ENCODE data around the gene PCTP. TPM values are rescaled to one million over a fixed set of nuclear protein-coding genes. Genes with fewer than 3 reads are reported as not detected.

Gene PCTP
- total and polyA plus RNA-seq, 9 of the 15 experiments (the other 6 are each of a cell fraction or from before 2014, with no cell fraction given): 10.9 to 62.3 (median 41.2) TPM

DNA sequence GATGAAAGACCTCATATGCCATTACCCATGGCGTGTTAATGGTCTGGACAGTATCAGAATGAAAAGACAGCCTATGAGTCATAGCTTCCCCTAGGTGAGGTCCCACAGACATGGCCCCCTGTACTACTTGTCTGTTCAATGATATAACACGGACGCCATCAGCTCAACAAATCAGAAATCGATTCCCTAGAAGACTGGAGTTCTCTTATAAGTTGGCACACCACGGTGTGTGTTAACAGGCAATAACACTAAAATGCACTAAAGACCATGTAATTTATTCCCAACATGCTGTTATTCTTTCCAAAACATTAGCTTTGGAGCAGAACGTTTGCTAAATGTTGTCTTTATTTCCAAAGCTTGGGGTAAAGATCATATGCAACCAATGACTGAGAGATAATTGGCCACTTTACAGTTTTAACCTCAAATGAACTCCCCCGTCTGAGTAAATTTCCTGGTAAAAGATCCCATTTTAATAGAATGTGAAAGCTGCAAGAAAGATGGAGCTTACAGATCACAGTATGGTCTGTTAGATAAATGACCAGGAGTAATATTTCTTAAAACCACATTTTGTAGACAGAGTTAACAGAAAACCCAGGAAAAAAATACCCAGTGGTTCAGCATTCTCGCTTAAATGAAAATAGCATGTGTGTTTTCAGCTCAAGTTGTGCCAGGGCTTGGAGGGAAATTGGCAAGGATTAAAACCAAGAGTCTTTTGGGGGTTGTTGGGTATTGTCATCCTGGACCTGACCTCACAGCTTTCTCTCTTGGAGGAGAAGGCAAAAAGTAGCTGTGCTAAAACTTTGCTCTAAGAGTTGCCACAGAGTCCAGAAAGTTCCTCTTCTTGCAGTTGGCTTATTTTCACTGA, 65.9 kb downstream of the PCTP start (continued):
- TF ChIP-seq CHD4 (IDR thresholded peaks at IDR 0.05; ENCODE audit: insufficient read depth, insufficient replicate concordance, low read depth, low read length, poor library complexity, severe bottlenecking): no peak
- peak; percentile 66 for TF ChIP-seq JUN (IDR thresholded peaks at IDR 0.05; ENCODE audit: borderline replicate concordance, low read depth, low read length)
- TF ChIP-seq JUN (CRISPR knock-in tag; IDR thresholded peaks at IDR 0.05; ENCODE audit: borderline replicate concordance): no peak
- TF ChIP-seq, protein P1, sequence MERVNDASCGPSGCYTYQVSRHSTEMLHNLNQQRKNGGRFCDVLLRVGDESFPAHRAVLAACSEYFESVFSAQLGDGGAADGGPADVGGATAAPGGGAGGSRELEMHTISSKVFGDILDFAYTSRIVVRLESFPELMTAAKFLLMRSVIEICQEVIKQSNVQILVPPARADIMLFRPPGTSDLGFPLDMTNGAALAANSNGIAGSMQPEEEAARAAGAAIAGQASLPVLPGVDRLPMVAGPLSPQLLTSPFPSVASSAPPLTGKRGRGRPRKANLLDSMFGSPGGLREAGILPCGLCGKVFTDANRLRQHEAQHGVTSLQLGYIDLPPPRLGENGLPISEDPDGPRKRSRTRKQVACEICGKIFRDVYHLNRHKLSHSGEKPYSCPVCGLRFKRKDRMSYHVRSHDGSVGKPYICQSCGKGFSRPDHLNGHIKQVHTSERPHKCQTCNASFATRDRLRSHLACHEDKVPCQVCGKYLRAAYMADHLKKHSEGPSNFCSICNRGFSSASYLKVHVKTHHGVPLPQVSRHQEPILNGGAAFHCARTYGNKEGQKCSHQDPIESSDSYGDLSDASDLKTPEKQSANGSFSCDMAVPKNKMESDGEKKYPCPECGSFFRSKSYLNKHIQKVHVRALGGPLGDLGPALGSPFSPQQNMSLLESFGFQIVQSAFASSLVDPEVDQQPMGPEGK (CRISPR knock-in tag; IDR thresholded peaks at IDR 0.05; ENCODE audit: borderline replicate concordance): no peak
- TF ChIP-seq, protein P2, sequence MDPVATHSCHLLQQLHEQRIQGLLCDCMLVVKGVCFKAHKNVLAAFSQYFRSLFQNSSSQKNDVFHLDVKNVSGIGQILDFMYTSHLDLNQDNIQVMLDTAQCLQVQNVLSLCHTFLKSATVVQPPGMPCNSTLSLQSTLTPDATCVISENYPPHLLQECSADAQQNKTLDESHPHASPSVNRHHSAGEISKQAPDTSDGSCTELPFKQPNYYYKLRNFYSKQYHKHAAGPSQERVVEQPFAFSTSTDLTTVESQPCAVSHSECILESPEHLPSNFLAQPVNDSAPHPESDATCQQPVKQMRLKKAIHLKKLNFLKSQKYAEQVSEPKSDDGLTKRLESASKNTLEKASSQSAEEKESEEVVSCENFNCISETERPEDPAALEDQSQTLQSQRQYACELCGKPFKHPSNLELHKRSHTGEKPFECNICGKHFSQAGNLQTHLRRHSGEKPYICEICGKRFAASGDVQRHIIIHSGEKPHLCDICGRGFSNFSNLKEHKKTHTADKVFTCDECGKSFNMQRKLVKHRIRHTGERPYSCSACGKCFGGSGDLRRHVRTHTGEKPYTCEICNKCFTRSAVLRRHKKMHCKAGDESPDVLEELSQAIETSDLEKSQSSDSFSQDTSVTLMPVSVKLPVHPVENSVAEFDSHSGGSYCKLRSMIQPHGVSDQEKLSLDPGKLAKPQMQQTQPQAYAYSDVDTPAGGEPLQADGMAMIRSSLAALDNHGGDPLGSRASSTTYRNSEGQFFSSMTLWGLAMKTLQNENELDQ (CRISPR knock-in tag; IDR thresholded peaks at IDR 0.05; ENCODE audit: borderline replicate concordance): no peak
- TF ChIP-seq NR2C2 (CRISPR knock-in tag; IDR thresholded peaks at IDR 0.05): no peak
- peak; percentile 84 for TF ChIP-seq NR2C2 (tag; IDR thresholded peaks at IDR 0.05)
- TF ChIP-seq, protein P3, sequence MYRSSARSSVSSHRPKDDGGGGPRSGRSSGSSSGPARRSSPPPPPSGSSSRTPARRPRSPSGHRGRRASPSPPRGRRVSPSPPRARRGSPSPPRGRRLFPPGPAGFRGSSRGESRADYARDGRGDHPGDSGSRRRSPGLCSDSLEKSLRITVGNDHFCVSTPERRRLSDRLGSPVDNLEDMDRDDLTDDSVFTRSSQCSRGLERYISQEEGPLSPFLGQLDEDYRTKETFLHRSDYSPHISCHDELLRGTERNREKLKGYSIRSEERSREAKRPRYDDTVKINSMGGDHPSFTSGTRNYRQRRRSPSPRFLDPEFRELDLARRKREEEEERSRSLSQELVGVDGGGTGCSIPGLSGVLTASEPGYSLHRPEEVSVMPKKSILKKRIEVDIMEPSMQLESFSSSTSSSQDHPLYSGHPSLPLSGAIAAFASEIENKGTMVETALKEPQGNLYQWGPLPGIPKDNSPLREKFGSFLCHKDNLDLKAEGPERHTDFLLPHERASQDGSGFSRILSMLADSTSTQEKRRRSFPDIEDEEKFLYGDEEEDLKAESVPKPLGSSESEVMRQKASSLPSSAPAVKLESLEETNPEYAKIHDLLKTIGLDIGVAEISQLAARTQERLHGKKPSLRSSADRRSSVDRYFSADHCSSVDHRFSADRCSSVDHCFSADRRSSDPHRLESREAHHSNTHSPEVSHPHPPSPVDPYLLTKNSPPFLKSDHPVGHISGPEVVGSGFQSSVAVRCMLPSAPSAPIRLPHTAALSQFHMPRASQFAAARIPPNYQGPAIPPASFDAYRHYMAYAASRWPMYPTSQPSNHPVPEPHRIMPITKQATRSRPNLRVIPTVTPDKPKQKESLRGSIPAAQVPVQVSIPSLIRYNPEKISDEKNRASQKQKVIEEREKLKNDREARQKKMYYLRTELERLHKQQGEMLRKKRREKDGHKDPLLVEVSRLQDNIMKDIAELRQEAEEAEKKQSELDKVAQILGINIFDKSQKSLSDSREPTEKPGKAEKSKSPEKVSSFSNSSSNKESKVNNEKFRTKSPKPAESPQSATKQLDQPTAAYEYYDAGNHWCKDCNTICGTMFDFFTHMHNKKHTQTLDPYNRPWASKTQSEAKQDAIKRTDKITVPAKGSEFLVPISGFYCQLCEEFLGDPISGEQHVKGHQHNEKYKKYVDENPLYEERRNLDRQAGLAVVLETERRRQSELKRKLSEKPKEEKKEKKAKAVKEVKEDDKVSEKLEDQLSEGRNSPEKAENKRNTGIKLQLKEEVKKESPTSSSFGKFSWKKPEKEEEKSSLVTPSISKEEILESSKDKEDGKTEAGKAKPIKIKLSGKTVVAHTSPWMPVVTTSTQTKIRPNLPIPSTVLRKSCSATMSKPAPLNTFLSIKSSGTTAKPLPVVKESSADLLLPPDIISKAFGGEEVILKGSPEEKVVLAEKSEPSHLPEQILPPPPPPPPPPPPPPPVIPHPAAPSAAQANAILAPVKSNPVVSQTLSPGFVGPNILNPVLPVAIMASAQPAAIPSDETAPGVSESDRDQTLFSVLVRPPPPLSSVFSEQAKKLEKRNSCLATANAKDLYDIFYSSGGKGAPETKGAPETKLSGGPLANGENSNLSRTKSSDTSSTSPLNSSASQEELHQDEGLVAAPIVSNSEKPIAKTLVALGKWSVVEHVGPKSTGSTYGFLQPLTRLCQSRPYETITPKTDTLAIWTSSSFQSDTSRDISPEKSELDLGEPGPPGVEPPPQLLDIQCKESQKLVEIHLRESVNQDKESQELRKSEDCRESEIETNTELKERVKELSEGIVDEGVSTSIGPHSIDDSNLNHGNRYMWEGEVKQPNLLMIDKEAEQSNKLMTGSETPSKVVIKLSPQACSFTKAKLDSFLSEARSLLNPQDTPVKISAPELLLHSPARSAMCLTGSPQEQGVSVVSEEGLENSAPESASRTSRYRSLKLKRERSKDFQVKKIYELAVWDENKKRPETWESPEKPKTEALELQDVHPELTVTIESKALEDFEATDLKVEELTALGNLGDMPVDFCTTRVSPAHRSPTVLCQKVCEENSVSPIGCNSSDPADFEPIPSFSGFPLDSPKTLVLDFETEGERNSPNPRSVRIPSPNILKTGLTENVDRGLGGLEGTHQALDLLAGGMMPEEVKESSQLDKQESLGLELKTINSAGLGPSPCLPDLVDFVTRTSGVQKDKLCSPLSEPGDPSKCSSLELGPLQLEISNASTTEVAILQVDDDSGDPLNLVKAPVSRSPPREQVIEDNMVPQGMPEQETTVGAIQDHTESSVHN (IDR thresholded peaks at IDR 0.05; ENCODE audit: borderline replicate concordance in 1 of 2, low read depth in 1 of 2): 0 out of 4 replicates have a peak, but pooled peaks have one; percentile 42 to 45
- TF ChIP-seq HDAC2 (IDR thresholded peaks at IDR 0.05): peak; percentile 87
